Gastrocnemius medialis (tissue), 4 donors: Measurements from ENCODE around the gene PTTG1IP2.

Experiments used
- POLR2A ChIP-seq, 2 donors: fragments of 450-650 bp; IDR thresholded peaks; one replicate each; pipeline ENCODE4 v1.6.1; 2017; ENCODE audit warnings: antibody characterized with exemption in 2 of 2, mild to moderate bottlenecking in 2 of 2, moderate library complexity in 2 of 2
- TF ChIP-seq, protein P1 (sequence below), 5 experiments: fragments of 450-650 bp in 3 of 5; fragments of 200-600 bp in 2 of 5; sonication (generic) in 2 of 5; IDR thresholded peaks in 4 of 5; conservative IDR thresholded peaks in 1 of 5; 1 replicate in 4 of 5; 2 replicates in 1 of 5; pipeline ENCODE4 v1.5.1; 2016 to 2019; ENCODE audit warnings: antibody characterized with exemption in 5 of 5, mild to moderate bottlenecking in 3 of 5, moderate library complexity in 3 of 5

DNA sequence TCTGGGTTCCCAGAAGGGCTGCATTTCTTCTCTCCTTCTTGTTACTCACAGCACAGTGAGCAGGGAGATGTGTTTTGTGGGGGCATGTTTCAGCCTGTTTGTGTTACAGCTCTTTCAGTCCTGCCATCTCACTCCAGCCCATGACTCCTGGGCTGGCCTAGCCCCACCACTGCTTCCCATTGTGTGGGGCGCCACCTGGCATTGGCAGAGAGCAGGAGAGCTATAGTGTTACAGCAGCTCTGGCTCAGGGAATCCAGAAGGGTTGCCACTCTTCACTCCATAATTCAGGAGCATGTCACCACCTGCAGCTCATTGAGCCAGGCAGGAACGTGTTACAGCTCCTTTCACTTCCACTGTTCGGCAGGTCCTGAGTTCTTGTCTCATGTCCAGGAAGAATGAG is 36.2 kb upstream of the PTTG1IP2 start:
- TF ChIP-seq, protein P1, sequence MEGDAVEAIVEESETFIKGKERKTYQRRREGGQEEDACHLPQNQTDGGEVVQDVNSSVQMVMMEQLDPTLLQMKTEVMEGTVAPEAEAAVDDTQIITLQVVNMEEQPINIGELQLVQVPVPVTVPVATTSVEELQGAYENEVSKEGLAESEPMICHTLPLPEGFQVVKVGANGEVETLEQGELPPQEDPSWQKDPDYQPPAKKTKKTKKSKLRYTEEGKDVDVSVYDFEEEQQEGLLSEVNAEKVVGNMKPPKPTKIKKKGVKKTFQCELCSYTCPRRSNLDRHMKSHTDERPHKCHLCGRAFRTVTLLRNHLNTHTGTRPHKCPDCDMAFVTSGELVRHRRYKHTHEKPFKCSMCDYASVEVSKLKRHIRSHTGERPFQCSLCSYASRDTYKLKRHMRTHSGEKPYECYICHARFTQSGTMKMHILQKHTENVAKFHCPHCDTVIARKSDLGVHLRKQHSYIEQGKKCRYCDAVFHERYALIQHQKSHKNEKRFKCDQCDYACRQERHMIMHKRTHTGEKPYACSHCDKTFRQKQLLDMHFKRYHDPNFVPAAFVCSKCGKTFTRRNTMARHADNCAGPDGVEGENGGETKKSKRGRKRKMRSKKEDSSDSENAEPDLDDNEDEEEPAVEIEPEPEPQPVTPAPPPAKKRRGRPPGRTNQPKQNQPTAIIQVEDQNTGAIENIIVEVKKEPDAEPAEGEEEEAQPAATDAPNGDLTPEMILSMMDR (IDR thresholded peaks at IDR 0.05 in 4 of 5, conservative IDR thresholded peaks at IDR 0.05 in 1 of 5): no peak
- no peak for TF ChIP-seq POLR2A (IDR thresholded peaks at IDR 0.05)
